ENCODE data around the gene ATF7IP. TPM values are rescaled to one million over a fixed set of nuclear protein-coding genes. Genes with fewer than 3 reads are reported as not detected.
"Not testable (repeated sequence)": the region's sequence is repeated elsewhere in the genome, so short reads cannot be mapped to it uniquely, and the experiment has no call there.

Gene ATF7IP
- total RNA-seq, 2 donors from 2014 or later, result 36.2 to 44.9 TPM

DNA sequence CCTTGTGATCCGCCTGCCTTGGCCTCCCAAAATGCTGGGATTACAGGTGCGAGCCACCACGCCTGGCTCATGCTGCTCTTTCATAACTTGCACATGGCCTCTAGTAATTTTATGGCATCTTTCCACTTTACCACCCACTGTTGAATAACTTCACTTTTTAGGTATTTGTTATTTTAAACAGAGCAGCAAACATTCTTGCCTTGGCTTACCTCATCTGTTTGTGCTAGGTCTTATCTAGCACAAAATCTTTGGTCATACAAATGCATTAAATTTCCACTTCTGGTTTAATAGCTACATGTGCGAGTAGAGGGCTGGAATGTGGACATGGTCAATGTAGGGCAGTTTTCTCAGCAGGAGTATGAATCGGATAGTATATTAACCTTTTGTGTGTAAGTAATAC lies 38.8 kb upstream of the ATF7IP start:
- H3K9ac ChIP-seq (ENCODE audit: low read depth in 2 of 2, low read length in 2 of 2), result no peak overlapping the region
- no peaks in the 10 kb centered on the region for H3K27me3 ChIP-seq
- H3K9me3 ChIP-seq, result no peaks in the 10 kb centered on the region
- DNase-seq, result no peak
- TF ChIP-seq, protein P1, sequence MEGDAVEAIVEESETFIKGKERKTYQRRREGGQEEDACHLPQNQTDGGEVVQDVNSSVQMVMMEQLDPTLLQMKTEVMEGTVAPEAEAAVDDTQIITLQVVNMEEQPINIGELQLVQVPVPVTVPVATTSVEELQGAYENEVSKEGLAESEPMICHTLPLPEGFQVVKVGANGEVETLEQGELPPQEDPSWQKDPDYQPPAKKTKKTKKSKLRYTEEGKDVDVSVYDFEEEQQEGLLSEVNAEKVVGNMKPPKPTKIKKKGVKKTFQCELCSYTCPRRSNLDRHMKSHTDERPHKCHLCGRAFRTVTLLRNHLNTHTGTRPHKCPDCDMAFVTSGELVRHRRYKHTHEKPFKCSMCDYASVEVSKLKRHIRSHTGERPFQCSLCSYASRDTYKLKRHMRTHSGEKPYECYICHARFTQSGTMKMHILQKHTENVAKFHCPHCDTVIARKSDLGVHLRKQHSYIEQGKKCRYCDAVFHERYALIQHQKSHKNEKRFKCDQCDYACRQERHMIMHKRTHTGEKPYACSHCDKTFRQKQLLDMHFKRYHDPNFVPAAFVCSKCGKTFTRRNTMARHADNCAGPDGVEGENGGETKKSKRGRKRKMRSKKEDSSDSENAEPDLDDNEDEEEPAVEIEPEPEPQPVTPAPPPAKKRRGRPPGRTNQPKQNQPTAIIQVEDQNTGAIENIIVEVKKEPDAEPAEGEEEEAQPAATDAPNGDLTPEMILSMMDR (IDR thresholded peaks at IDR 0.05), result no peak
- no peaks in the 10 kb centered on the region for H3K36me3 ChIP-seq
- H3K27ac ChIP-seq, result no peak overlapping the region
- H3K4me1 ChIP-seq, result no peaks in the 10 kb centered on the region
- no peak overlapping the region for H3K4me3 ChIP-seq
- intact Hi-C loops (cut with DNase I), result no loop called here

DNA sequence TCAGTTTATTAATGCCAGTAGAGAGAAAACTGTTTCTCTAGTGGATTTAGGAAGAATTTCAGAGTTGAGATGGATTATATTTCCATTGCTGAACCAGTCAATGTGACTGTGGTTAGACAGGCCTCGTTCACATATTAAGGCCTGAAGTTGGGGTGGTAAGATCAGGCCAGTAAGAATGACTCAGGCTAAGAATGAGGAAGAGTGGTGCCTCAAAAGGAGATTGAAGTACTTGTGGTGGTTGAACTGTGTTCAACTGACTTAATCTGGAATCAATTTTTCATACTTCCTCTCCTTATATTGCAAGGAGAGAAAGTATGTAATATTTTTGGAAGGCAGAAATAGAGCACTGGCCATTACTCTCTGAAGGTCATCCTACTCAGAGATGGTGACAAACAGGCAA lies 37.8 kb upstream of the ATF7IP start:
- no peak overlapping the region for H3K27ac ChIP-seq
- no peak overlapping the region for H3K4me3 ChIP-seq
- H3K4me1 ChIP-seq, result no peaks in the 10 kb centered on the region
- no peaks in the 10 kb centered on the region for H3K27me3 ChIP-seq
- no peak overlapping the region for H3K9ac ChIP-seq (ENCODE audit: low read depth in 2 of 2, low read length in 2 of 2)
- TF ChIP-seq, protein P1 (IDR thresholded peaks at IDR 0.05), result no peak
- intact Hi-C loops (cut with DNase I), result no loop called here
- no peak for DNase-seq
- no peaks in the 10 kb centered on the region for H3K36me3 ChIP-seq
- no peaks in the 10 kb centered on the region for H3K9me3 ChIP-seq

DNA sequence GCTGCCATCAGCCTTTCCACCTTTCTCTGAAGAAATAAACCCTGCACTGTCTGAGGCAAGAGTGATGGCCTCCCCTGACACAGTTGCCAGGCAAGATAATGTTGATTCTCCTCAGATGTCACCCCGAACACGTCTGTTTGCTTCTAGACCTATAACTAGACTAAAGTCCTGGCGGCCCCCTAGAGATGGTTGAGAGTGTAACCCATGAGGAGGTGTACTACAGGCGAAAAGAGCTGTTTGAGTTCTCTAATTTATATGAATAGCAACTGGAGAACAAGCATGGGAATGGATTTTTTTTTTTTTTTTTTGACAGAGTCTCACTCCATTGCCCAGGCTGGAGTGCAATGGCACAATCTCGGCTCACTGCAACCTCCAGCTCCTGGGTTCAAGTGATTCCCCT lies 33.0 kb upstream of the ATF7IP start:
- H3K9ac ChIP-seq (ENCODE audit: low read depth in 2 of 2, low read length in 2 of 2), result no peak overlapping the region
- TF ChIP-seq, protein P1 (IDR thresholded peaks at IDR 0.05), result no peak
- no peak overlapping the region for H3K27ac ChIP-seq
- H3K9me3 ChIP-seq, result no peaks in the 10 kb centered on the region
- H3K36me3 ChIP-seq, result no peaks in the 10 kb centered on the region
- H3K4me1 ChIP-seq, result no peaks in the 10 kb centered on the region
- H3K27me3 ChIP-seq, result no peaks in the 10 kb centered on the region
- H3K4me3 ChIP-seq, result no peak overlapping the region
- intact Hi-C loops (cut with DNase I), result no loop called here
- no peak for DNase-seq

DNA sequence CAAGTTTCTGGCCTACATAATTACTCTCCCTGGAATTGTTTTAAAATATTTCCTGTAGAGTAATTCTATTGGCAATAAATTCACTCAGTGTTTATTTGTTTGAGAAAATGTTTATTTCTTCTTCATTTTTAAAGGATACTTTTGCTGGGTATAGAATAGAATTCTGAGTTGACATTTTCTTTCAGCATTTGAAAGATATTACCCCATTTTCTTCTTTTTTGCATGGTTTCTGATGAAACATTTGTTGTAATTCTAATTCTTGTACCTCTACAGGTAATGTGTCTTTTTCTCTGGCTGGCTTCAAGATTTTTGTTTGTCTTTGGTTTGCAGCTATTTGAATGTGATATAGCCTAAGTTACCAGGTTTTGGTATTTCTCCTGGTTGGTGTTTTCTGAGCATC lies 25.1 kb upstream of the ATF7IP start:
- TF ChIP-seq, protein P1 (IDR thresholded peaks at IDR 0.05), result no peak
- intact Hi-C loops (cut with DNase I), result no loop called here
- Histone ChIP-seq H3K4me3 (no peak overlapping the region), H3K36me3 (no peaks in the 10 kb centered on the region), H3K9me3 (peaks cover 10% of the 10 kb centered on the region), H3K4me1 (no peaks in the 10 kb centered on the region), H3K27ac (no peak overlapping the region), H3K9ac (ENCODE audit: low read depth in 2 of 2, low read length in 2 of 2) (no peak overlapping the region), H3K27me3 (no peaks in the 10 kb centered on the region)
- no peak for DNase-seq

DNA sequence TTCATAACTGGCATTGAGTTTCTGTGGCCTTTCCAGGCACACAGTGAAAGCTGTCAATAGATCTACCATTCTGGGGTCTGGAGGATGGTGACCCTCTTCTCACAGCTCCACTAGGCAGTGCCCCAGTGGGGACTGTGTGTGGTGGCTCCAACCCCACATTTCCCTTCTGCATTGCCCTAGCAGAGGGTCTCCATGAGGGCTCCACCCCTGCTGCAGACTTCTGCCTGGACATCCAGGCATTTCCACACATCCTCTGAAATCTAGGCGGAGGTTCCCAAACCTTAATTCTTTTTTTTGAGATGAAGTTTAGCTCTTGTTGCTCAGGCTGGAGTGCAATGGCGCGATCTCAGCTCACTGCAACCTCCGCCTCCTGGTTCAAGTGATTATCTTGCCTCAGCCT lies 14.0 kb upstream of the ATF7IP start:
- H3K27me3 ChIP-seq; H3K4me3 ChIP-seq; H3K9ac ChIP-seq (ENCODE audit: low read depth in 2 of 2, low read length in 2 of 2); H3K36me3 ChIP-seq; H3K27ac ChIP-seq; H3K4me1 ChIP-seq; H3K9me3 ChIP-seq; DNase-seq; intact Hi-C loops (cut with DNase I): not testable (repeated sequence)

DNA sequence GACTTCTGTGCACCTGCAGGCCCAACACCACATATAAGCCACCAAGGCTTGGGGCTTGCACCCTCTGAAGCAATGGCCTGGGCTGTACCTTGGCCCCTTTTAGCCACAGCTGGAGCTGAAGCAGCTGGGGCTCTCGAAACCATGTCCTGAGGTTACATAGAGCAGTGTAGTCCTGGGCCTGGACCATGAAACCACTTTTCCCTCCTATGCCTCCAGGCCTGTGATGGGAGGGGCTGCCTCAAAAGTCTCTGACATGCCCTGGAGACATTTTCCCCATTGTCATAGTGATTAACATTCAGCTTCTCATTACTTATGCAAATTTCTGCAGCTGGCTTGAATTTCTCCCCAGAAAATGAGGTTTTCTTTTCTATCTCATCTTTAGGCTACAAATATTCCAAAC lies 13.4 kb upstream of the ATF7IP start:
- H3K27me3 ChIP-seq; H3K4me3 ChIP-seq; H3K4me1 ChIP-seq; H3K36me3 ChIP-seq; H3K27ac ChIP-seq; intact Hi-C loops (cut with DNase I); DNase-seq; H3K9me3 ChIP-seq; H3K9ac ChIP-seq (ENCODE audit: low read depth in 2 of 2, low read length in 2 of 2): not testable (repeated sequence)

DNA sequence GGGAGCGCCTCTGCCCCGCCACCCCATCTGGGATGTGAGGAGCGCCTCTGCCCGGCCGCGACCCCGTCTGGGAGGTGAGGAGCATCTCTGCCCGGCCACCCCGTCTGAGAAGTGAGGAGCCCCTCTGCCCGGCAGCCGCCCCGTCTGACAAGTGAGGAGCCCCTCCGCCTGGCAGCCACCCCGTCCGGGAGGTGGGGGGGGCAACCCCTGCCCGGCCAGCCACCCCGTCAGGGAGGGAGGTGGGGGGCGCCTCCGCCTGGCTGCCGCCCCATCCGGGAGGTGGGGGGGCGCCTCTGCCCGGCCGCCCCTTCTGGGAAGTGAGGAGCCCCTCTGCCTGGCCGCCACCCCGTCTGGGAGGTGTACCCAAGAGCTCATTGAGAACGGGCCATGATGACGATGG lies 10.8 kb upstream of the ATF7IP start:
- H3K4me3 ChIP-seq; H3K9me3 ChIP-seq; H3K27ac ChIP-seq; intact Hi-C loops (cut with DNase I); H3K9ac ChIP-seq (ENCODE audit: low read depth in 2 of 2, low read length in 2 of 2); H3K4me1 ChIP-seq; H3K27me3 ChIP-seq; DNase-seq; H3K36me3 ChIP-seq: not testable (repeated sequence)
